H9 (cell line): ENCODE measurements around the gene AP4M1. TPM values are rescaled to one million over a fixed set of nuclear protein-coding genes. Genes with fewer than 3 reads are reported as not detected.

Source experiments
- DNase-seq: peaks from one replicate; pipeline ENCODE4 v3.0.0-alpha.2; 2017
- H2AFZ ChIP-seq: one replicate; pipeline ENCODE4 v1.6.1; 2013; ENCODE audit warnings: mild to moderate bottlenecking, low read length, control low read depth, moderate library complexity
- H2AK5ac ChIP-seq: 2 replicates; pipeline ENCODE4 v1.6.1; 2013; ENCODE audit warnings: low read length, control low read depth, mixed read lengths; ENCODE audit not compliant: insufficient read length
- H2BK120ac ChIP-seq: one replicate; pipeline ENCODE4 v1.6.1; 2013; ENCODE audit warnings: low read depth, mild to moderate bottlenecking, low read length, control low read depth, inconsistent platforms; ENCODE audit not compliant: poor library complexity, severe bottlenecking
- H2BK12ac ChIP-seq: 2 replicates; pipeline ENCODE4 v1.6.1; 2013; ENCODE audit warnings: low read length, control low read depth, mixed read lengths, low read depth; ENCODE audit not compliant: insufficient read length
- H2BK15ac ChIP-seq: 2 replicates; pipeline ENCODE4 v1.6.1; 2013; ENCODE audit warnings: low read depth, low read length, control low read depth
- H2BK20ac ChIP-seq: one replicate; pipeline ENCODE4 v1.6.1; 2013; ENCODE audit warnings: low read depth, mild to moderate bottlenecking, low read length, control low read depth, inconsistent platforms; ENCODE audit not compliant: poor library complexity, severe bottlenecking
- H2BK5ac ChIP-seq: 2 replicates; pipeline ENCODE4 v1.6.1; 2013; ENCODE audit warnings: low read length, control low read depth, mixed read lengths; ENCODE audit not compliant: insufficient read length
- H3K14ac ChIP-seq: 2 replicates; pipeline ENCODE4 v1.6.1; 2013; ENCODE audit warnings: low read length, control low read depth; ENCODE audit not compliant: insufficient read depth
- H3K18ac ChIP-seq: 2 replicates; pipeline ENCODE4 v1.6.1; 2013; ENCODE audit warnings: low read depth, mild to moderate bottlenecking, mixed read lengths, low read length, control low read depth; ENCODE audit not compliant: insufficient read length
- H3K23ac ChIP-seq: 2 replicates; pipeline ENCODE4 v1.6.1; 2013; ENCODE audit warnings: low read length, control low read depth, mixed read lengths, low read depth; ENCODE audit not compliant: insufficient read length
- H3K23me2 ChIP-seq: 2 replicates; pipeline ENCODE4 v1.6.1; 2013; ENCODE audit warnings: low read depth, mild to moderate bottlenecking, mixed read lengths, low read length, control low read depth; ENCODE audit not compliant: insufficient read length, poor library complexity, severe bottlenecking
- H3K27ac ChIP-seq: 2 replicates; pipeline ENCODE4 v1.5.1; 2013; ENCODE audit warnings: low read length, control low read depth, mixed read lengths, low read depth; ENCODE audit not compliant: insufficient read length
- H3K27me3 ChIP-seq: 2 replicates; pipeline ENCODE4 v1.6.1; 2013; ENCODE audit warnings: low read length, control low read depth, inconsistent platforms; ENCODE audit not compliant: insufficient read depth
- H3K4ac ChIP-seq: 2 replicates; pipeline ENCODE4 v1.6.1; 2013; ENCODE audit warnings: low read depth, mild to moderate bottlenecking, control low read depth, inconsistent platforms, low read length, moderate library complexity
- H3K4me1 ChIP-seq: 2 replicates; pipeline ENCODE4 v1.6.1; 2013; ENCODE audit warnings: low read length, control low read depth, inconsistent platforms; ENCODE audit not compliant: insufficient read depth
- H3K4me2 ChIP-seq: 2 replicates; pipeline ENCODE4 v1.6.1; 2013; ENCODE audit warnings: low read length, control low read depth, mixed read lengths; ENCODE audit not compliant: insufficient read length, insufficient read depth
- H3K56ac ChIP-seq: 2 replicates; pipeline ENCODE4 v1.6.1; 2013; ENCODE audit warnings: low read depth, mild to moderate bottlenecking, mixed read lengths, low read length, control low read depth; ENCODE audit not compliant: insufficient read length
- H3K79me1 ChIP-seq: 2 replicates; pipeline ENCODE4 v1.6.1; 2013; ENCODE audit warnings: low read depth, mild to moderate bottlenecking, moderate library complexity, low read length, control low read depth, inconsistent platforms; ENCODE audit not compliant: insufficient read depth, poor library complexity, severe bottlenecking
- H3K79me2 ChIP-seq: 2 replicates; pipeline ENCODE4 v1.6.1; 2013; ENCODE audit warnings: low read length, control low read depth, inconsistent platforms; ENCODE audit not compliant: insufficient read depth
- H3K9ac ChIP-seq: 2 replicates; pipeline ENCODE4 v1.6.1; 2013; ENCODE audit warnings: low read length, control low read depth, mixed read lengths; ENCODE audit not compliant: insufficient read length; ENCODE audit errors: extremely low read depth
- H3K9me3 ChIP-seq: one replicate; pipeline ENCODE4 v1.6.1; 2013; ENCODE audit warnings: low read depth, low read length, inconsistent platforms; ENCODE audit not compliant: control insufficient read depth
- H3T11ph ChIP-seq: one replicate; pipeline ENCODE4 v1.6.1; 2013; ENCODE audit warnings: mild to moderate bottlenecking, low read length, control low read depth, inconsistent platforms
- H4K20me1 ChIP-seq: one replicate; pipeline ENCODE4 v1.6.1; 2013; ENCODE audit not compliant: control insufficient read depth, insufficient read length, insufficient read depth
- H4K5ac ChIP-seq: 2 replicates; pipeline ENCODE4 v1.6.1; 2013; ENCODE audit warnings: low read depth, mild to moderate bottlenecking, mixed read lengths, low read length, control low read depth; ENCODE audit not compliant: insufficient read length
- H4K8ac ChIP-seq: replicated peaks from 2 replicates; pipeline ENCODE4 v1.6.1; 2013; ENCODE audit warnings: low read length, control low read depth, mixed read lengths, low read depth; ENCODE audit not compliant: insufficient read length
- H4K91ac ChIP-seq: 2 replicates; pipeline ENCODE4 v1.6.1; 2013; ENCODE audit warnings: low read depth, mild to moderate bottlenecking, moderate library complexity, mixed read lengths, low read length, control low read depth; ENCODE audit not compliant: insufficient read length
- H3K27ac Mint-ChIP-seq, 3 experiments: 2 replicates in 2 of 3; 3 replicates in 1 of 3; pipeline ENCODE4 v1.8.0; 2020 to 2021; ENCODE audit warnings: mixed read lengths in 3 of 3, mild to moderate bottlenecking in 1 of 3, moderate library complexity in 1 of 3
- H3K27me3 Mint-ChIP-seq: 2 replicates; pipeline ENCODE4 v1.8.0; 2021; ENCODE audit warnings: low read depth, mild to moderate bottlenecking, moderate library complexity, mixed read lengths
- H3K36me3 Mint-ChIP-seq, 3 experiments: 2 replicates in 2 of 3; 3 replicates in 1 of 3; pipeline ENCODE4 v1.8.0; 2020 to 2021; ENCODE audit warnings: low read depth in 3 of 3, mixed read lengths in 3 of 3; ENCODE audit not compliant: insufficient read depth in 1 of 3
- H3K4me1 Mint-ChIP-seq, 2 experiments: 2 replicates each; pipeline ENCODE4 v1.8.0; 2020; ENCODE audit warnings: mixed read lengths in 2 of 2
- H3K4me3 Mint-ChIP-seq, 2 experiments: 2 replicates in 1 of 2; 3 replicates in 1 of 2; pipeline ENCODE4 v1.8.0; 2020 to 2021; ENCODE audit warnings: mild to moderate bottlenecking in 2 of 2, mixed read lengths in 2 of 2, moderate library complexity in 1 of 2
- H3K9me3 Mint-ChIP-seq, 2 experiments: 2 replicates in 1 of 2; 3 replicates in 1 of 2; pipeline ENCODE4 v1.8.0; 2020; ENCODE audit warnings: mild to moderate bottlenecking in 2 of 2, mixed read lengths in 2 of 2, moderate library complexity in 1 of 2
- CTCF ChIP-seq: fragments of 200-600 bp; sonication (generic); conservative IDR thresholded peaks from 3 replicates; pipeline ENCODE4 v1.8.0; 2021; ENCODE audit warnings: antibody characterized with exemption, mild to moderate bottlenecking
- WGBS: extraction: QIAGEN DNeasy Blood & Tissue Kit; methylation state at CpG from one replicate; pipeline ENCODE4 v1.1.7; 2013; ENCODE audit warnings: missing lambda C conversion rate, low lambda C conversion rate, mixed read lengths; ENCODE audit not compliant: insufficient read length; ENCODE audit errors: extremely low coverage; 5-methylcytosine and 5-hydroxymethylcytosine counted together
- total RNA-seq: library from RNA; stranded (reverse); gene quantifications from 2 replicates; pipeline ENCODE4 v1.2.1, GENCODE V29; 2021

The AP4M1 gene
- total RNA-seq, 1 experiment from 2014 or later: 18.8 TPM

- Histone ChIP-seq H3K4me2 (no peak overlapping the region), H3K18ac (no peak overlapping the region), H4K8ac (no peak overlapping the region), H4K91ac (no peak overlapping the region), H2BK120ac (no peak overlapping the region), H2AFZ (no peak overlapping the region), H3K14ac (no peak overlapping the region; the same call in 1 of the 2 replicates), H3K9ac (no peak overlapping the region), H3K9me3 (no peaks in the 10 kb centered on the region), H3K23ac (no peak overlapping the region), H3K23me2 (peaks cover 10% of the 10 kb centered on the region), H3K56ac (no peak overlapping the region), H3K27me3 (no peaks in the 10 kb centered on the region), H3K4ac (no peak overlapping the region), H3K27ac (no peak overlapping the region), H2BK5ac (no peak overlapping the region), H3K79me1 (peaks cover 2% of the 10 kb centered on the region), H2AK5ac (no peak overlapping the region), H3K4me1 (no peaks in the 10 kb centered on the region; the same call in 1 of the 2 replicates), H3K79me2 (no peaks in the 10 kb centered on the region), H3T11ph (no peak overlapping the region), H2BK15ac (no peak overlapping the region), H2BK12ac (no peak overlapping the region), H4K5ac (no peak overlapping the region), H2BK20ac (no peak overlapping the region), H4K20me1 (no peaks in the 10 kb centered on the region)
- H3K27ac Mint-ChIP-seq: no peak overlapping the region
- no peak overlapping the region; a peak in 1 of 5 replicates for H3K4me3 Mint-ChIP-seq
- no peak for DNase-seq
- TF ChIP-seq CTCF: no peak
- H3K27me3 Mint-ChIP-seq: no peaks in the 10 kb centered on the region; the same call in 1 of the 2 replicates
- H3K36me3 Mint-ChIP-seq: peaks cover 26 to 66% (median 63%) of the 10 kb centered on the region in 3 experiments
- no CpG with 5 or more reads among the region's 30 CpGs for WGBS
- H3K4me1 Mint-ChIP-seq: peaks cover 23 to 34% of the 10 kb centered on the region in 2 experiments
- no peaks in the 10 kb centered on the region for H3K9me3 Mint-ChIP-seq
Observed at GRCh38 chr7:100154651-100155491, 53.4 kb downstream of the AP4M1 start.
